Coronary artery (tissue), 2 donors: ENCODE results near the gene HOXC6.
"Not testable (repeated sequence)": the region's sequence is repeated elsewhere in the genome, so short reads cannot be mapped to it uniquely, and the experiment has no call there.

Experiments
- DNase-seq: peaks from one replicate; pipeline ENCODE4 v3.0.0-alpha.2; 2017; ENCODE audit warnings: low spot score
- H3K27ac ChIP-seq, 2 donors: fragments of 200-600 bp; sonication (generic); one replicate each; pipeline ENCODE4 v1.5.1; 2016 to 2019
- H3K4me3 ChIP-seq: fragments of 200-600 bp; sonication (generic); 2 replicates; pipeline ENCODE4 v1.5.1; 2016; ENCODE audit warnings: mild to moderate bottlenecking, moderate library complexity
- TF ChIP-seq, protein P1 (sequence below): fragments of 200-600 bp; sonication (generic); IDR thresholded peaks from one replicate; pipeline ENCODE4 v1.5.1; 2019; ENCODE audit warnings: antibody characterized with exemption

HOXC6 gene

GRCh38 chr12:54038871-54039414 is 10.7 kb downstream of the HOXC6 start:
- TF ChIP-seq, protein P1, sequence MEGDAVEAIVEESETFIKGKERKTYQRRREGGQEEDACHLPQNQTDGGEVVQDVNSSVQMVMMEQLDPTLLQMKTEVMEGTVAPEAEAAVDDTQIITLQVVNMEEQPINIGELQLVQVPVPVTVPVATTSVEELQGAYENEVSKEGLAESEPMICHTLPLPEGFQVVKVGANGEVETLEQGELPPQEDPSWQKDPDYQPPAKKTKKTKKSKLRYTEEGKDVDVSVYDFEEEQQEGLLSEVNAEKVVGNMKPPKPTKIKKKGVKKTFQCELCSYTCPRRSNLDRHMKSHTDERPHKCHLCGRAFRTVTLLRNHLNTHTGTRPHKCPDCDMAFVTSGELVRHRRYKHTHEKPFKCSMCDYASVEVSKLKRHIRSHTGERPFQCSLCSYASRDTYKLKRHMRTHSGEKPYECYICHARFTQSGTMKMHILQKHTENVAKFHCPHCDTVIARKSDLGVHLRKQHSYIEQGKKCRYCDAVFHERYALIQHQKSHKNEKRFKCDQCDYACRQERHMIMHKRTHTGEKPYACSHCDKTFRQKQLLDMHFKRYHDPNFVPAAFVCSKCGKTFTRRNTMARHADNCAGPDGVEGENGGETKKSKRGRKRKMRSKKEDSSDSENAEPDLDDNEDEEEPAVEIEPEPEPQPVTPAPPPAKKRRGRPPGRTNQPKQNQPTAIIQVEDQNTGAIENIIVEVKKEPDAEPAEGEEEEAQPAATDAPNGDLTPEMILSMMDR = no peak
- H3K4me3 ChIP-seq = no peak overlapping the region
- no peak for DNase-seq
- peak overlapping the region in 1 of 2 donors; percentile 1 for H3K27ac ChIP-seq

DNA sequence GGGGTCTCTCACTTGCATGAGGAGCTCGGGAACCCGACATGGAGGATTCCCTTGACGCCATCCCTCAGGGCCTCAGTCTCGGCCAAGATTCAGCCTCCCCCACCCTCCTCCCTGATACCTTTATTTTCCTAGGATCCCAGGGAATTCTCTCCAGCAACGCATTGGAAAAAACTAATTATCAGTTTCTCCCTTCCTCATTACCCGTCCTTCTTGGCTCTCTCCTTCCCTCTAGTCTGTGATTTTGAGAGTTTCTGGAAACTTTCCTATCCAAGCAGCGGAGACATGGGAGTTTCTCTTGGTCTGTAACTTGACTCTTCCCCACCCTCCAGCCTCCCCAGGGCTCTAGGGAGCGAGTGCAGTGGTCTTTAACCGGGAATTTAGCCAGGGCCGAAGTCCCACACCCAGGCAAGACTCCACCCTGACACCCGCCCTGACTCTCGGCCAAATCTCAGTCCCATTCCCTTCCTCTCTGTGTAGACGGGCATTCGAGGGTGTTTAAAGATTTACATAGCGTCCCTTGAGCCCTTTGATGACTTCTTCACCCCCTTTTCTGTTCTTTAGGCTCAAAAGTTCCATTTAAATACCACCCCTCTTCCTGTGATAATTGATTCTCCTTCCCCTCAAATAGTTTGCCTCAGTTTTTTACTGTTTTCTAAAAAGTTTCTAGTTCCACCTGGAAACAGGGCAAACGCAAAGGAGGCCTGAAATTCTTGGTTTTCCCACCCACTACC is 11.3 kb downstream of the HOXC6 start:
- Histone ChIP-seq H3K4me3 (no peak overlapping the region), H3K27ac (peak overlapping the region in 1 of 2 donors; percentile 1)
- TF ChIP-seq, protein P1 = no peak

DNA sequence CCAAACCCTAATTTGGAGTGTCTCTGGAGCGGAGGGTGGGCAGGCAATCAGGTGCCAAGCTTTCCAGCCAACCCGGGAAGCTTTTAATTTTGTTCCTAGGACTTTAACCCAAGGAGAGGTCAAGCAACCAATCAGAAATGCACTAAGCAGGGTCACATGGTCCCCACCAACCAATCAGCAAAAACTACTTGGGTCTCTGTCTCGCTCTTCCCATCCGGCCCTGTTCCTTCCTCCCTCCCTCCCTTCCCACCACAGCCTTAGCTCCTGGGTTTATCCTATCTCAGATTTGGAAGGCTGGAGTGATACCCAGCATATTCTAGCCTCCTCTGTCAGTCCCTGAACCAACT is 11.9 kb downstream of the HOXC6 start:
- TF ChIP-seq, protein P1 = no peak
- no peak for DNase-seq
- Histone ChIP-seq H3K4me3 (no peak overlapping the region), H3K27ac (no peak overlapping the region)

More for the DNA sequence above, 11.3 kb downstream of the HOXC6 start:
- DNase-seq = no peak

DNA sequence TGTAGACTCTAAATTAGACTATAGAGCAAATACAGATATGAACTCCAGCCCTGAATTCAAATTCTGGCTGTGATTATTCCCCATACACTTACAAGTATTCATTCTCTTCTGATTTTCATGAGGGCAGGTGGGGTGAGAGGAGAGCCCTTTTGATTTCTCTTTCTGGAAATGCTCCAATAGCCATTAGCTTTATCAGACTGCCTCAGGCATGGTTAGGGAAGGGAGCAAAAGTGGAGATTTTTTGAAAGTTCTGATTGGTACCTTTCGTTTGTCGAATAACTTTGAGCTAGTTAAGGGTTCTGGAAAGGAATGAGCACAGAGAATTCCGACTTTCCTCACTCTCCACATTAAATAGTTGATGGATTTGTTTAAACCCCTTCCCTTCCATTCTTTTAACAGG is 12.4 kb downstream of the HOXC6 start:
- Histone ChIP-seq H3K27ac (no peak overlapping the region), H3K4me3 (no peak overlapping the region)
- no peak for DNase-seq
- TF ChIP-seq, protein P1 = no peak

DNA sequence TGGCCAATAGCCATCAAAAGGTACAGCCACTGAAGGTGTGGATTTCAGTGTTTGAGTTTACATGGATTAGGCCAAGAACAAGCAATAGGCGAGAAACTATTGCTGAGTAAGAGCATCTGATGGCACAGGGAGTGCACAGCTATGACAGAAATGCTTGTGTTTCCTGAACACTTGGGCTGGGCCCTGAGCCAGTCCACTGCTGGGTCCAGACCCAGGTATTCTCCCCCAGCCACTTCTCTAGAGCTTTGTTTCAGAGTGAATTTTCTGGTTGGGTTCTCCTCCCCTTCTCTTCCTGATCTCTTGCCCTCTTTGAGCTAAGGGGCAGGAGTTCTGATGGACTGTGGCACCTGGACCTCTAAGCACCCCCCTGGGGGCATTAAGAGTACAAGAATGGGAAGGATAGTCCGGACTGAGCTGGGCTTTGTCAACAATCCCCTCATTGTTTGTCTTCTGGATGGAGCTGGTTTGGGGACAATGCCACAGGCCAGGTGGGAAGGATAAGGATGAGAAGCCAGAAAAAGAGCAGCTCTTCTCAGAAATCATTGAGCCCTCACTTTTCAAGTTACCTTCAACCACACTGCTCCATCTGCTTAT is 13.0 kb downstream of the HOXC6 start:
- no peak overlapping the region for H3K4me3 ChIP-seq
- DNase-seq = no peak
- TF ChIP-seq, protein P1 = no peak
- H3K27ac ChIP-seq = no peak overlapping the region

DNA sequence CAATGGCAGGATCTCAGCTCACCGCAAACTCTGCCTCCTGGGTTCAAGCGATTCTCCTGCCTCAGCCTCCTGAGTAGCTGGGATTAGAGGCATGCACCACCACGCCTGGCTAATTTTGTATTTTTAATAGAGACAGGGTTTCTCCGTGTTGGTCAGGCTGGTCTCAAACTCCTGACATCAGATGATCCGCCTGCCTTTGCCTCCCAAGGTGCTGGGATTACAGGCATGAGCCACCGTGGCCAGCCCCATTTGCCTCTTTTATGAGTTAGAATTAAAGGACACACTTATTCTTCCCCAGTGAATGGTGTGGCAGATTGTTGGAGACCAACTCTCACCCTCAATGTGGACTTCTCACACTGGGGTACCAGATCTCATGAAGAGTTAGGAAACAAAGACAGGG is 13.8 kb downstream of the HOXC6 start:
- not testable (repeated sequence) for H3K27ac ChIP-seq, DNase-seq, H3K4me3 ChIP-seq

- Histone ChIP-seq H3K4me3 (no peak overlapping the region), H3K27ac (no peak overlapping the region)
- no peak for DNase-seq
- TF ChIP-seq, protein P1 = no peak
Measured at GRCh38 chr12:54042970-54043853, 15.0 kb downstream of the HOXC6 start.
